GM19467 (cell line): Measurements from ENCODE around the gene BRME1.

Experiments
- ATAC-seq: cut with Tn5 transposase; IDR thresholded peaks from one replicate; pipeline ENCODE4 v1.9.1; 2021; ENCODE audit warnings: mild to moderate bottlenecking, moderate library complexity; ENCODE audit not compliant: unreplicated experiment

Gene BRME1

GRCh38 chr19:13890136-13890535 is 15.8 kb downstream of the BRME1 start:
- no peak for ATAC-seq

GRCh38 chr19:13888281-13888680 is 17.6 kb downstream of the BRME1 start:
- no peak for ATAC-seq

GRCh38 chr19:13887517-13887916 is 18.4 kb downstream of the BRME1 start:
- ATAC-seq = no peak

GRCh38 chr19:13887018-13887436 is 18.9 kb downstream of the BRME1 start:
- no peak for ATAC-seq

- ATAC-seq = no peak
These were observed 20.0 kb downstream of the BRME1 start for GRCh38 chr19:13885826-13886365.

DNA sequence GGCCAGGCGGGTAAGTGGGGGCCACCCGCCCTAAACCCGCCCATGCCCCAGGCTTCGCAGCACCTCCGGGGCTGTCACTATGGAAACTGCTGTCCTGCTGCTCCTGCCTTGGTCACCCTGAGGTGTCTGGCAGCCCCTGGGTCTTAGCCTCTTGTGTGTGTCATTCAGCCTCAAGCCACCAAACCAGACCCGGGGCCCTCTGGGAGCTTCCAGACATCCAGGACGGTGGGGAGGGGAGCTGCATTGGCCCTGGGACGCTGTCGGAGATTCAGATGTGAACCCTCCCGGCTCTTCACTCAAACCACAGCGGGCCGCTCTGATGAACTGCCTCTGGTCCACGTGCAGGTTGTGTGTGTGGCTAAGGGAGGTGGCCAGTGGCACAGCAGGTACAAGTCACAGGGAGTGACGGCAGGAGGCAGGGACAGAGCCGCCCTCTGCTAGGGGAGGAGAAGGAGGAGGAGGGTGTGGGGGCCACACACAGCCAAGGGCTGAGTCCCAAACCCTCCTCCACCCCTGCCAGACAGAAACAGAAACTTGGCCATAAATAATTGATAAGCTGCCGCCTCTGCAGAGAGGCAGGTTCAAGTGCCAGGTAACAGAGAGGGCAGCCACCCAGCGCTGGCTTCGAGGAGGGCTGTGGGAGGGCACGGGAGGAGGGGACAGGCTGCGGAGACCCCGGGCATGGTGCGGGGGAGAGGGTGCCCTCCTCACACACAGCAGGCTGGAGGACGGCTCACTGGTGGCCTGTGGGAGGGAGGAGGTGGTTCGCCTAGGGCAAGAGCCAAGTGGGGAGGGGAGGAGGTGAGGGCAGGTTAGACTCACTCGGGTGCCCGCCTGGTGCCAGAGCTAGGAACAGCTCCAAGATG is 21.0 kb downstream of the BRME1 start:
- no peak for ATAC-seq

- no peak for ATAC-seq
These were observed 22.3 kb downstream of the BRME1 start for GRCh38 chr19:13883516-13884064.

DNA sequence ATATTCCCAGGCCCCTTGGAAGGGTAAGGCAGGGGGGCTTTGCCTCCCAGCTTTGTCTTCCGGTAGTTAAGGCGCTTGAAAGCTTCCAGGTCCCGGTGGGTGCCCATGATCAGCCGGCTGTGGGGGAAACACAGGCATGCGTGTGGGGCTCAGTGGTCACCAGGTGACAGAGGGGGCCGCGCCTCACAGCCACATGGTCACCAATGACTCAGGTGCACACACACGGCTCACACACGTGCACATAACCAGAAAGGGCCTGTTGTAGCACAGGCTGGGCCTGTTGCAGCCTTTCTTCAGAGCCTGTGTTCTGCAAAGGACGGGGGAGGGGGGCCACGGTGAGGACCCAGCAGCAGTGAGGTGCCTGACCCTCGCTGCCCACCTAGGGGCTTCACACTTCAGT is 23.1 kb downstream of the BRME1 start:
- no peak for ATAC-seq

- no peak for ATAC-seq
These were observed 23.5 kb downstream of the BRME1 start for GRCh38 chr19:13882419-13882795.

- ATAC-seq = no peak
These were observed 24.1 kb downstream of the BRME1 start for GRCh38 chr19:13881692-13882418.

DNA sequence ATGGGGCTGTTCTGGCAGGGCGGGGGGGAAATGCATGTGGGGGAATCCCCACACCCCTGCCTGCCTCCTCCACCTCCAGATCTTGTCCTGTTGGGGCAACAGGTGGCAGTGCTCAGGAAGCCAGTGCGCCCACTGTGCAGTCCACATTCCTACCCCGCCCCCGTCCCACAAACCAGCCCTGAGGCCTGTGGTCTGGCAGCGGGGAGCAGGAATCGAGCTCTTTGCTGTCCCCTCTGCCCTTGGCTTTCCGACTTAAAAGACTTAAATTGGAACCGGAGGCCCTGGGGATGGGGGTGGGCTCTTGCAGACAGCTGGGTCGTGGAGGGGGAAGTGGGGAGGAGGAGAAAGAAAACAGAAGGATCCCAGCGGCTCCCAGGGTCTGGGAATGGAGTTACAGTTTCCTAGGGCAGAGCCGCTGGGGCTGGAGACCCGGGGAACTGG is 24.6 kb downstream of the BRME1 start:
- ATAC-seq = no peak

DNA sequence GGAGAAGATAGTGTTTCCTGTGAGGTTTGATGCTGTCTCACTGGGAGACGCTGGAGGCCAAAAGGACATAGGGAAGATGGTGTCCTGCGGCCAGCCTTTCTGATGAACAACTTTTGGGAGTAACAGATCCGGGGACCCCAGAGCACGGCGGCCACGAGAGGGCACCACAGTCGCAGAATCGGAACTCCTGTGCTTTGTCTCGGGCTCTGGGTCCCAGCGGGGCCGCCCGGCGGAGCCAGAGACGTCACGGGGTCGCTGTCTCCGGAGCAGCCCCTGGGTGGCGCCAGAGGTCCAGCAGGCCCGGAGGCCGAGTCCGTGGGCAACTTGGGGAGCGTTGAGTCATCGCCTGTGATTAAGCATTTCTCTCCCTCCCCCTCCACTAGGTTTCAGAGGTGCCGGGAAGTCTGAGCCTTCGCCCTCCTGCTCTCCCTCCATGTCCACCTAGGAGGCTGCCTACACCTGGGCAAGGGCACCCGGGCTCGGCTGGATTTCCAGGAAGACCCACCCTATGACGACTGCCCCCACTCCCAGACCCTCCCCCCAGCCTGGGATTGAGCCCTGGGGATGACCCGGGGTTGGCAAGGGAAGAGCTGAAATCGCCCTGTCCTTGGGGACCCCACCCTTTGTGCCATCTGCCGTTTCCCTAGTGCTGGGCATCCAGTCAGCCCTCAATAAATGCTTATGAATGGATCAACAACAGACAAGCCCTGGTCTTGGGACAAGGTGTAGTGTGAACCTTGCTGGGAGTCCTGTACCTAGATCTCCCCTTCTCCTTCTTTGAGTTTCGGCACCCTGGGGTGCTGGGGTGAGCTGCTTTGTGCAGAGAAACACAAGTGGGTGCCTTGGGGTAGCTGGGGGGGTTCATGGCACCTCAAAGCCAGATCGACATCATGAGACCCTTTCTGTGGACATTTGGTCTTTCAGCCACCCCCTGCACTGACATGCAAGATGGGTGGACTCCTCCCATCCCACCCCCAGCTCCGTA is 25.6 kb downstream of the BRME1 start:
- peak; percentile 83 for ATAC-seq

DNA sequence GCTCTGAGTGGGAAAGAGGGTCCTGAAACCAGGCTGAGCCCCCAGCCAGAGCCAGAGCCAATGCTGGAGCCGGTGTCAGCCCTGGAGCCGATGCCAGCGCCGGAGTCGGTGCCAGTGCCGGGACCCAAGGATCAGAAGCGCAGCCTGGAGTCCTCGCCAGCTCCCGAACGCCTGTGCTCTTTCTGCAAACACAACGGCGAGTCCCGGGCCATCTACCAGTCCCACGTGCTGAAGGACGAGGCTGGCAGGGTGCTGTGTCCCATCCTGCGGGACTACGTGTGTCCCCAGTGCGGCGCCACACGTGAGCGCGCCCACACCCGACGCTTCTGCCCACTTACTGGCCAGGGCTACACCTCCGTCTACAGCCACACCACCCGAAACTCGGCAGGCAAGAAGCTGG is 28.6 kb downstream of the BRME1 start:
- ATAC-seq = no peak

DNA sequence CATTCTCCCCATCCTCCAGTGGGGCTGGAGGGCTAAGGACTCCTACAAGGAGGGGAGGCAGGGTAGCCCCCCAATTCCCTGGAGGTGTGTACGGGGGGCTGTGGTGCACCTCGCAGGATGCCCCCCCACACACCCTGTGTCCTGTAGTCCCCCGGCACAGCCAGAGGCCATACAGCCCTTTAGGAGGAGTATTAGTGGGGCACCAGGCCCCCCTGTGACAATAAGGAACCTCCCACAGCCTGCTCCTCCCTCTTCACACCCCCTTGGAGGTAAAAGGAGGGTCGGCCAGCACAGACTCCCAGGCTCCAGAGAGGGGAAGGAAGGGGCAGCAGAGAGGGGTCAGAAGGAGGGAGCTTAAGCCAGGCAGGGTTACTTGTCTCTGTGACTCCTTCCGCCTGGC is 29.1 kb downstream of the BRME1 start, which contains the start of gene NANOS3:
TSS of gene NANOS3 (plus strand) at position 301 of the 400 bp plus-strand sequence. CDS start 115 bp downstream, outside the sequence.
- no peak for ATAC-seq

DNA sequence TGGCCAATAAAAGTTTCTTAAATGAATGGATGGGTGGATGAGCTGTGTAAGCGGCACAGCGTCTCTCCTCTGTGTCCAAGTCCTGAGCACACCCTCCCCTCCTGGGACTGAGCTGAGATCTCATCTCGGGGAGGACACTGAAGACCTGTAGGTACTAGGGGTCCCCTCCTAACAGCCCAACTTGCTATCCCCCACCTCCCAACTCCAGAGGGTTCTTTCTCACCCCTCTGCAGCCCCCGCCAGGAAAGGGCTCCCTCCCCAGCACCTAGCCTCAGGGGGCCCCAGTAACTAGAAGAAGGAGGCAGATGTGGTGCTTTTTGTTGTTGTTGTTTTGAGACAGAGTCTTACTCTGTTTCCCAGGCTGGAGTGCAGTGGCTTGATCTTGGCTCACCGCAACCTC is 30.1 kb downstream of the BRME1 start:
- ATAC-seq = no peak

DNA sequence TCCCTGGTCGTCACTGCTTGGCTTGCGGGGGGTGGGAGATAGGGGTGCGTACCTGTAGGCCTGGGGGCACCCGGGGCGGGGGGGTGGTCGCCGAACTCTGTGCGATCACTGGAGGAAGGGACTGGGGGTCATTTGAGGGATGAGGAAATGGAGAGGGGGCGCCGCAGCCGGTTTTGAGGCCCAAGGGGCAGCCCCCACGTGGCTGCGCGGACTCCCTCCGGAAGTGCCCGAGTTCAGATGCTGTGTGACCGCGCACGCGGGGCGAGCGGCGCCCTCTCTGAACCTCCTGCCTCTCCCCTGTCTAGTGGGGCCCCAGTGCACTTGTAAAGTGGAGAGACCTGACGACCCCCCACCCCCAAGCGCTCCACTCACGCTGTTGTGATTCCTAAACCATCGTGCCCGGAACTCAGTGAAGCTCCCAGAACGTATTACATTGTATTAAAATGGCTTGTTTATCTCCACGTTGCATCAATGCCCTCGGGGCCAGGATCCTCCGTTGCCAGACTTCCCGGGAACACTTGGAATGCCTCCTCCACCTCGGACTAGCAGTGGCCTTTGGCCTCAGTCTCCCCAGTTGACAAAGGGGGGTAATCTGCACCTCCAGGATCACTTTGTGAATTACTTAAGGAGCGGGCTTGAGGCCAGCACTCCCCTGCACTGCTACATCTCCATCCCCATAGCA is 31.9 kb downstream of the BRME1 start:
- ATAC-seq = no peak

DNA sequence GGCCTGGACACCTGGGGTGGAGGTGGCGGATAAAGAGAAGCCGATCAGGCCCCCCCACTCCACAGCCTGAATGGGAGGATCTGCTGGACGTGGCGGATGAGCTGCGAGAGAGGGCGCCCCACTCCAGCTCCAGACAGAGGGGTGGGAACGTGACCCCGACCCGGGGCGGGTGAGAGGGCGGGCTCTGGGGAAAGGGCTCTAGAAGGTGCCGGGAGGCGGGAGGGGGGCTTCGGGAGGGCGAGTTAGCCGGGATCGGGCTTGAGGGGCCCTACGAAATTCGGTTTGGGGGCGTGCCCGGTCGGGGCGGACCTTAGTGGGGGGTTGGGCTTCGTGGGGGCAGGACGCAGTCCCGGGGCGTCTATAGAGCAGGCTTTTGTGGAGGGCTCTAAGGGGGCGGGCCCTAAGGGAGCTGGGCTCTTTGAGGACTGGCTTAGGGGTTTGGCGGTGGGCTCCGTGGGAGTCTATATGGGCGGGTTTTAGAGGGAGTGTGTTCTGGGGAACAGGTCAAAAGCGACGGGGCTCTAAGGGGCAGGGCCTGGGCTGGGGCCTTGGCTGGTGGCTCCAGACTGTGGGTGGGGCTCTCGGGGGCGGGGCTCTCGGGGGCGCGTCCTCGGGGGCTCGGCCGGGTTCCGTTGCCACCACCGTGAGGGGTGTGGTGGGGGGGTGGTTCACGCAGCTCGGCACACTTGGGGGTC is 33.1 kb downstream of the BRME1 start:
- no peak for ATAC-seq

GRCh38 chr19:13872339-13872694 is 33.6 kb downstream of the BRME1 start:
- ATAC-seq = no peak

DNA sequence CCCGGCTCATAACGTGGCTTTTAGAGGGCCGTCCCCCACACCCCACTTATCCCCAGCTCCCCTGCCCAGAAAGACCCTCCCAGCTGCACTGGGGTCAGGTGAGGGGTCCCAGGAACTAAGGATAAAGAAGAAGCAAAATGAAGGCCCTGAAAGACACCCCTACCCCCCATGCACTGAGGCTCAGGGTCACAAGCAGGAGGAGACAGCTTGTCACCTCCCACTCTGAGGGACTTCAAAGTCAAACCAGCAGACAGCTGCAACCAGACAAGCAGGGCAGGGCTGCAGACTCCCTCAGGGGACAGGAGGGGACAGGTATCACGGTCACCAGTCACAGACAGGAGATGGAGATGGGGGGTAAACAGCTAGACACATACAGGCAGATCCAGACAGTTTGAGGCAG is 35.0 kb downstream of the BRME1 start:
- no peak for ATAC-seq
